Measurements from ENCODE around the gene COL7A1.

COL7A1 gene

DNA sequence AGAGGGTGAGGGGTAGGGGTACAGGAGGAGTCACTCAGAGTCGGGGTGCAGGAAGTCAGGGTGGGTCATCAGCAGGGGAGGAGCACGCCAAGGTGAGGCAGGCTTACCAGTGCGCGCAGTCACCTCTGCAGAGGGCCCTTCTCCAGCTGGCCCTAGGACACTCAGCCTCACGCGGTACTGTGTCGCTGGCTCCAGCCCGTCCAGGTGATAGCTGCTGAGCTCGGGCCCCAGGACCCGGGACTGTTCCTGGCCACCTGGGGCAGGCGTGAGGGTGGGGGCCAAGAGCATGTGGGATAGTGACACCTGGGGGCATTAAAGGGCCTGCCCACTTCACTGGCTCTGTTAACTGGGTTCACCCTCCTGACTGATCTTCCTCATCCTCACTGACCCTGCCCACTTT, 7.4 kb downstream of the COL7A1 start:
- no peak for DNase-seq

DNA sequence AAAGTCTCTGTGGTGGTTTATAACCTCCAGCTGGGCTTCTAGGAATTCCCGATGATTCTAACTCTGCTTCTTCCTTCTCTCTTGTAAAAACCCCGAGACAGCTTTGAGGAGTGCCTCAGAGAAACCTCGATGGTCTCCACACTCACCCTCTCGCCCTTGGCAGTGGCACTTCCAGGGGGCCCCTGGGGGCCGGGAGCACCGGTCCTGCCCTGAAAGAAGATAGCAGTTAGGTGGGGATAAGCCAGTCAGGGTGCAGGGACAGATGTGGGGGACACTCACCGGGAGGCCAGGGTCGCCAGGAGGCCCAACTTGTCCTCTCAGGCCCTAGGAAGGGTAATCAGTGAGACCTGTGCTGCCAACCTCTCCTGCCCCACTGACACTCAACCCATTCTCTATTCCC, 9.7 kb downstream of the COL7A1 start:
- no peak for DNase-seq

DNA sequence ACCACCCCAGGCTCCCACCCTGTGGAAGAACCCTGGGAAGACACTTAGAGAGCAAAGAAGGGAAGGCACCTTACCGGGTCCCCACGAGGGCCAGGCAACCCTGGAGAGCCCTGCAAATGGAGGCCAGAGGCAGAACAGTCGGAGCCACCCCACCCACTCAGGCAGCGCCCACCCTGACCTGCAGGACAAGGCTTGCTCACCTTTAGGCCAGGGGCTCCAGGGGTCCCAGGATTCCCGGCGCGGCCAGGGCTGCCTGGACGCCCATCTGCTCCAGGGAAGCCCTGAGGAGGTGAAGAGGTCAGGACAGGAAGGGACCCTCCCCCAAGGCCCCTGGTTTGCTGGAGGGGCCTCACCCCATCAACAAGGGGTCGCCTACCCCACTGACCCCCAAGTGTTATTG, 10.3 kb downstream of the COL7A1 start:
- no peak for DNase-seq

DNA sequence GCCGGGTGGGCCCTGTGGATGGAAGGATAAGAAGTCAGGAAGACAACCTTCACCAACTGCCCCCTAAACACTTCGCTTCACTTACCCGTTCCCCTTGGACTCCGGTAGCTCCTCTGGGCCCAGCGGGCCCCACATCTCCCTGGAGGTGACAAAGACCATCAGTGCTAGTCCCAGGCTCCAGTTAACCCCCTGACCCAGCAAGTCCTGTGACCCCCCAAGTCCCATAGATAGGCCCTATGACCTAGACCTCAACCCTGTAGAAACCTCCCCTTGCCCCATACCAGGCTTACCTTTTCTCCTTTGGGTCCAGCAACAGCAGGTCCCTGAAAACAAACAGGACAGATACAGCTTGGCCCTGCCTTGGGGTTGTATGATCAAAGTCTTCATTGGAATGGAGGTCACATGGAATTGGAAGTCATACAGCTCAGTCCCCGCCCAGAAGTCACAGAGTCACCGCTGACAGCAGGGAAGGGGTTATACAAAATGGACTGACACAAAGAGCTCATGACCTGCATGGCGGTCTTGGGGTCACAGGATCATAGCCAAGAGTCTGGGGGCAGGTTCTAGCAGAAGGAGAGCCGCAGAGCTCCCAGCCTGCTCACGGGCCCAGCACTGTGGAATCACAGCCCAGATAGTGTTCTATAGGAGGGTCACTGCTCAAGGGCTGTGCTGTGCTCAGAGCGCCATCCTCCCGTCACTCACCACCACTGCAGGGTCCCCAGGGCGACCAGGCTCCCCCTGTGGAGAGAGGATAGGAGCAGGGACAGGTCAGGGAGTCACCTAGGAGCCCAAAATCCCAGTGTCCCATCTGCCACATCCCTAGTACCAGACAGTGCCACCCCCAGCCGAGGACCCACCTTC, 13.3 kb downstream of the COL7A1 start:
- DNase-seq, result no peak

DNA sequence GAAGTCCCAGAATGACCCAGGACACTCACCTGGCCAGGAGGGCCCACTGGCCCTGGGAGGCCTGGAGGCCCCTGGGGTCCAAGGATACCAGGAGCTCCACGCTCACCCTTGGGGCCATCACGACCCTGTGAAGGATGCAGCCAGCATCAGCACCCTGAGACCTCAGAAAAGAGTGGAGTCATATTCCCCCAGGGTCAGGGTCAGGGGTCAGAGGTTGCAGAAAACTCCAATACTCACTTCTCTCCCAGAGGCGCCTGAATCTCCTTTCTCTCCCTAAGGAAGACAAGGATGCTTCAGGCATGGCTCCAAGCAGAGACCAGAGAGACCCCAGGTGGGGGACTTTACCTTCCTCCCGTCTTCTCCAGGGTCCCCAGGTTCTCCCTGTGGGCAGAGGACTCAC, 18.5 kb downstream of the COL7A1 start:
- no peak for DNase-seq

DNA sequence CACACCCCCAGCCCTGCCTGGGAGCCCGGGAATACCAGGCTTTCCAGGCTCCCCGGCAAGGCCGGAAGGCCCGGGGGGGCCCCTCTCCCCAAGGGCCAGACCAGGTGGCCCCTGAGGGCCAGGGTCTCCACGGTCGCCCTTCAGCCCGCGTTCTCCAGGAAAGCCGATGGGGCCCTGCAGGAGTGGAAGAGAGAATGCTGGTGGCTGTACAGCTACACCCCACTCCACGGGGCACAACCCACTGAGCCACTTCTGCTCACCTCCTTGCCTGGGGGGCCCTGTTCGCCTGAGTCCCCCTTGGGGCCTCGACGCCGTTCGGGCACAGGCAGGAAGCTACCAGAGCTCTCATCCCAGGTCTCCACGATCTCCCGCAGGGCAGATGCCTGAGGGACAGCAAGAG, 19.8 kb downstream of the COL7A1 start:
- DNase-seq, result no peak

DNA sequence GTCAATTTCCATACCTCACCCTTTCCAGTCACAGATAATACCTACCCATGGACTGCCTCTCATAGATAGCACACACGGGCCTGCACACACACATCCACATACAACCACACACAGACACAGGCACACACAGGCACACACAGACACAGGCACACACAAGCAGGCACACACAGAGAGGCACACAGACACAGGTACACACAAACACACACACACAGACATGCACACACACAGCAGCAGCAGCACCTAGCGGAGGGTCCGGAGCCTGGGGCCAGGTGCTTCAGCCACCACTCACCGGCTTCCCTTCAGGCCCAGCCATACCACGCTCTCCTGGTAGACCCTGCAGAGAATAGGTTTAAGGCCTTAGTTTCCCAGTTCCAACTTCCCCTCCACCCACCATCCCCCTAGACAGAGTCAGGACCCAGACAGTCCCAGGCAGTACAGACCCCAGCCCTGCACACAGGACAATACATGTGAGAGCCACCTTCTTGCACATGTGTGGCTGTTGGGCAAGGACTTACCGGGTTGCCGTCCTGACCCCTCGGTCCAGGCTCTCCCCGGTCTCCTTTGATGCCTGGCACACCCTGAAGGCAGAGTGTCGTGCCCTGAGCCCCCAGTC, 21.1 kb downstream of the COL7A1 start:
- DNase-seq, result no peak

DNA sequence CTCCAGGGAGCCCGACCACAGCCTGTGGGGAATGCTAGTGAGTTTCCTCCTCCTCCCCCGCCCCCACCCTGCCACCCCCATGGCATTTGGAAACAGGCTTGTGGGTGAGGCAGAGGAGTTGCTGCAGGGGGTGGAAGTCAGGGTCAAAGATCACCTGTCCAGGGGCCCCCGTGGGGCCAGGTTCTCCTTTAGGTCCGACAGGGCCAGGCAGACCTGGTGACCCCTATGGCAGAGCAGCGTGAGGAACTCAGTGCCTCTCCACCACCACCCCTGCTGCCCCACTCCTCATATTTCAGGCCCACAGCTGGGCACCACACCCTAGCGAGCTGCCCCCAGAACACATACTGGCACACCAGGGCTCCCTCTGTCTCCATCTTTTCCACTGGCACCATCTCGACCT, 22.6 kb downstream of the COL7A1 start:
- no peak for DNase-seq

DNA sequence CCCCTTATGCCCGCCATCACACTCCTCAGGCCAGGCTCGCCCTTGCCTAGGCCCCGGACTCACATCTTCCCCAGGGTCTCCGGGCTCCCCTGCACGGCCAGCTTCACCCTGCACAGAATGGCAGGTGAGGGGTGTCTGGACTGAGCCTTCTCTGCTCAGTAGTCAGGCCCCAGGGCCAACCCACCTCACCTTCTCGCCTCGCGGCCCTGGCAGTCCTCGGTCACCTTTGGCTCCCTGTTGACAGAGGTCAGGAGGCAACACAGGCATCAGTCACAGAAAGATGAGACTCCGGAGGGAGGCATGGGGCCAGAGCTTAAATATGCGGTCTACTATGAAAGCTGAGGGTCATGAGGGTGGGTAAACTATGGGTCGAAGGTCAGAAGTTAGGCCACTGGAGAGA, 23.2 kb downstream of the COL7A1 start:
- DNase-seq, result no peak

DNA sequence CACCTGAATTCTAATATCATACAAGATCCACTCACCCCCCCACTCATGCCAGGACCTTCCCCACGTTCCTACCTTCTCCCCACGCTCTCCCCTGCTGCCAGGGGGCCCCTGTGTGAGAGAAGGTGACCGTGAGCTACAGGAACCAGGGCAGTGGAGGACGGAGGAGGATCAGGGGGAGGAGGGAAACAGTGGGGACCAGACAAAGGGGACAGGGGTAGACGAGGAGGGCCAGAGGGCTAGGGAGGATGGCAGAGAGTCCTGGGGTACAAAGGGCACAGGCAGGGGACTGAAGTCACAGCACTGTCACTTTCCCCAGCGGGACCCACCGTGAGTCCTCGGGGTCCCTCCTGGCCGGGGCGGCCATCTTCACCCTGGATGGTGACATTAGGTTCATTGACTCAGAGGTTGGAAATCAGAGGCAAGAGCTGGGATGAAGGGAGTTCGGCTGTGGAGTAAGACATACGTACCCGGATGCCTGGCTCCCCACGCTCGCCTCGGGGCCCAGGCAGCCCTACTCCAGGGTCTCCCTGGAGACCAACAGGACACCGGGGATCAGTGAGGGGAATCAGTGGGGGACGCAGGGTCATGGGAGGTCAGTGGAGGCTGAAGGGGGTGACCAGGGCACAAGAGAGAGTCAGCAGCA, 25.2 kb downstream of the COL7A1 start:
- DNase-seq, result no peak

DNA sequence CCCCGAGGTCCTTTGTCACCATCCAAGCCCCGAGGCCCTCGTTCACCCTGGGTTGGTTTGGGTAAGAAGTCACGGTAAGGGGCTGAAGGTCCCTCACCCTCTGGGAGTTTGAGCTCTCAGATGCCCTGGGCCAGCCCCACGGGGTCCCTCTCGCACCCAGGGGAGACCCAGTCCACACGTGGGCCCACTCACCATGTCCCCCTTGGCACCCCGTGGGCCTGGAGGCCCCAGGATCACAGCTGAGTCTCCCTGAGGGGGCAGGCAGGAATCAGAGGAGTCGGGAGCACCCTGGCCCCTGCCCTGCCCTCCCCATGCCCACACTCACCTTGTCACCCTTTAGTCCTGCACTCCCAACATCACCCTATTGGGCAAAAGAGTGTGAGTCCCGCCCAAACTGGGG, 25.7 kb downstream of the COL7A1 start:
- DNase-seq, result no peak

DNA sequence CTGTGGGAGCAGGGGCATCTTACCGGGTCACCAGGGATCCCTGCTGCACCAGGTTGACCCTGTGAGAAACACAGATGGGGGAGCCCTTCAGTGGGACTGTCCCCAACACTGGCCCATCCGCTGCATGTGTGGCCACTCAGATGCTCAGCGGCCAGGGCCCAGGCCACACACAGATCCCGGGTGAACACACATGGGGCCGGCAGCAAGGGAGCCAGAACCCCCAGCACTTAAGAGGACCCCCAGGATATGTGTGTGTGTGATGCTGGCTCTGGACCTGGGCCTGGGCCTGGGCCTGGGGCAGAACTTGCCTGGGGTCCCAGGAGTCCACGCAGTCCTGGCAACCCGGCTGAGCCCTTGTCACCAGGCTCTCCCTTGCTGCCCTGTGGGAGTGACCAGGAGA, 26.7 kb downstream of the COL7A1 start:
- DNase-seq, result no peak

DNA sequence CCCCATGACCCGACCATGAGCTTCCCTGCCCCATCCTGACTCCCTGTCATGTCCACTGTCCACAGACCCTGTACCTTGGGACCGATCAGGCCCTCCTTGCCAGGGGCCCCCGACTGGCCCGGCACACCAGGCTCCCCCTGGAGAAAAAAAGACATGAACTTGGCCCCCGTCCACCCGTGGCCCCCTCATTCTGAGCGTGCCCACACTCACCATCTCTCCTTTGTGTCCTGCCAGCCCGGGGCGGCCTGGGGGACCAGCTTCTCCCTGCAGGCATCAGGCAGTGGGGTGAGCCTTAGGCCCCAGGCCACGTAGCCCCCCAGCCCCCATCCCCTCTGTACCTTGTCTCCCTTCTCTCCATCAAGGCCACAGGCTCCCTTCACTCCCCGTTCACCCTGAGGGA, 27.6 kb downstream of the COL7A1 start:
- DNase-seq, result no peak

DNA sequence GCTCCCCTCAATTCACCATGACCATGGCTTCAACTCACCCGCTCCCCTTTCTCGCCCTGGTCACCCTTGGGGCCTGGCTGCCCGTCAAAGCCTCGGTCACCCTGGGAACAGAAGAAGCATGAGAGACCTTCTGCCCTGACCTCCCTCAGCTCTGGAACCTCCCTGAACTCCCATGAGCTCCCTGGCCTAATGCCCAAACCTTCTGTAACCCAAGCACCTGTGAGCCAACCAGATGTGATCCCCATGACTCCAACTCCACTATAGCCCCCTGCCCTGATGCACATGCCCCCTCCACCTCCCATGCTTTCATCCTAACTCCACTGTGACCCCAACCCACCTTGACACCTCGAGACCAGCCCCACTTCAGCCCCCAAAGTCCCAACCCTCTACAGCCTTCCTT, 28.0 kb downstream of the COL7A1 start:
- DNase-seq, result no peak

DNA sequence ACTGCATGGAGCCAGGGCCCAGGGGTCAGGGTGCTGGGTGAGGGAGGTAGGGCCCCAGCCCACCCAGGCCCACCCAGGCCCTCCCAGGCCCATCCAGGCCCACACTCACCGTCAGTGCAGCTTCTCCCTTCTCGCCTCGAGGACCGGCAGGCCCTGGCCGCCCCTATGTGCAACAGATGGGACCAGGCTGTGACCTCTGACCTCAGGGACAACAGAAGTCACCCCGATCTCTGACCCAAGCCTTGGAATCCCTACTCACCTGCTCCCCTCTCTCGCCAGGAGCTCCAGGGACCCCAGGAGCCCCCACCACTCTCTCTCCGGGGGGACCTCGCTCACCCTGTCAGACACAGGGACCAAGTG, 28.7 kb downstream of the COL7A1 start:
- DNase-seq, result no peak

DNA sequence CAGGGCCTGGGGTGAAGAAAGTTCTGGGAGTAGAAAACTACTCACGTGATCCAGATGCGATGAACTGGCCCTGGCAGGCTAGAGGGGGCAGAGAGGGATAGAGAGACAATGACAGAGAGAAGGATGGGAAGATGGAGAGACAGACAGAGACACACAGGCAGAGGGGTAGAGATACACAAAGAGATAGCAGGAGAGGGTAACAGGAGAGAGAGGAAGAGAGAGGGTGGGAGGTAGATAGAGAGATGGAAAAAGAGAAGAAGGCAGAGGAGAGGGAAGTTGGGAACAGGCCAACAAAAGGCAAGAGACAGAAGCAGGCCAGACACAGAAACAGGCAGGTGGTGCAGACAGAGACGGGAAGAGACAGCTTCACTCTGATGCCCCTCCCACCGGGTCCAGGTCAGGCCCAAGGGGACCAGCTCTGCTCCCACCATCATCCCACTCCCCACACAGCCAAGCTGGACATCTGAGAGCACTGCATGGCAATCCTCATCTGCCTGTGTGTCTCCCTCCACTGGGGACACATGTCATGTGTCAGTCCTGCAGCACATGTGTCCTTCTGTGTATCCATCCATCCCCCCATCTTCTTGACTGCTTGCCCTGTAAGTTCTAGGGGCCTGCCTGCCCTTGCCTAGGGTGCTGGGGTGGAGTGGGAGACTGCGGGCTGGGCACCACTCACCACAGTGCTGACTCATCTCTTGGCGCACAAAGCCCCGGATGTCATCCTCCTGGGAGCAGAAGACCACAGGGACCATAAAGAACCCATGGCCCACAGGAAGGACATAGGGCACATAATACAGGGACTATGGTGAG, 29.3 kb downstream of the COL7A1 start:
- DNase-seq, result no peak

DNA sequence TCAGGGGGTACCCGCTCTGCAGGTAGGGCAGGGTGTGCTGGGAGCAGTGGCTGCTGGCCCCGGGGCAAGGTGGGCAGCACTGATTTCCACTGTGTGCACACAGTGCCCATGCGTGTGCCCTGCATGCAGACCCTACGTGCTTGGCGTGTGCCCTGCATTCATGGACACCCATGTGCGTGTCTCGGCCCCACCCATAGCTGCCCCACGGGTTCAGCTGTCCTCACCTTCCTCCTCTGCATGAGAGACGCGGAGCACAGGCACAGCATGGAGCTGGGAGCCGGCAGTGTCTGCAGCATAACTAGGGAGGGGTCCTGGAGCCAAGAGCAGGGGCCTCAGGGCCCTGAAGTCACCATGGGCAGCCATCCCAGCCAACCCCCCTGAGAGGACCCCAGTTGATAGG, 29.9 kb downstream of the COL7A1 start:
- no peak for DNase-seq

DNA sequence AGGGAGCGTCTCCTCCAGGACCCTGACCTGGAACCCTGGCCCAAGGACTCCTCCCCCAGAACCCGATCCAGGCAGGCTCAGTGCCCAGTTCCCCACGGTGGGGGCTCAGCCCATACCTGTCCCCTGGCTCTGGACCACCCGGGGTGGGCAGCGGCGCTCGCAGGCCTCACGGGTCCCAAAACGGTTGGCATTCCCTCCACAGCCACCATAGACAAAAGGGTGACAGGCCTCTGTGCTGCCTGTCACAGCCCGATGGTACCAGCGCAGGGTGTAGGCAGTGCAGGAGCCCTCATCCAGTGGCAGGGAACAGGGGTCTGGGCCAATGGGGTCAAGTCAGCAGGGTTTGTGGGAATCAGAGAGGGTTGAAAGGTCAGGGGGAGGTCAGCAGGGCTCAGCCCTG, 30.5 kb downstream of the COL7A1 start:
- DNase-seq, result no peak

DNA sequence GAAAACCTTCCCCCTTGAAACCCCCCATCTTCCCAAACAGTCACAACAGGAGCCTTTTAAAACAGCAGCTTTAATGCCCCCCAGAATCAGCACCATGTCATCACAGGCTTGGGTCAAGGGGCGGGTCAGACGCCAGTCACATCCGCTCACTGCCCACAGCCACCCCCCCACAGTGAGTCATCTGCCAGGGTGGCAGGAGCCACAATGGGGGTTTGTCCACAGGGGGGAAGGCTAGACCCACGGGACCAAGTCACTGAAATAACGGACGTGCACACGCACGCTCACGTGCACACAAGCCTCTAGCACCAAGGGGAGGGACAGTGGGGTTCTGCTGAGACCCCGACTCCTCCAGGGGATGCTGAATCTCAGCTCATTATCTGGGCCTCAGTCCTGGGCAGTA, 31.1 kb downstream of the COL7A1 start:
- no peak for DNase-seq

DNA sequence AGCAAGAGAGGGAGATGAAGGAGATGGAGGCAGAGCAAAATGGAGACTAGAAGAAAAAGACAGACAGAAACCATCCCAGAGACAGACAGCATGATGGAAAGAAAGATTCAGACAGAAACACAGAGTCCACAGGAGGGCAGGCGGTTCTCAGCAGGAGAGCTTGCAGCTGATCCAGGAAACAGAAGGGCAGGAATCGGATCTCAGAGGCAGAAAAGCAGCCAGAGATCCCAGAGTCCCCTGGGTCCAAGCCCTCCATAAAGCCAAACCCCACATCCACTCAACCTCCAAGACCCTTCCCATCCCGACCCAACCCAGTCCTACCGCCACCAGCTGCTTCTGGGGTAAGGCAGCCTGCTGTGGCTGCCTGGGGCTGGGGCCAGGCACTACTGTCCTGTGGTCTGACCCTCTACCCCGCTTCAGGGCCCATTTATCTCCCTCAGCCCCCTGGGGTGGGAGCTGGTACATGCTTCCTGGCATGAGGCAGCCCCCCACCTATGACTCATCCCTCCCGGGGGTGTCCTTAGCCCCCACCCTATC, 31.7 kb downstream of the COL7A1 start, which contains the start of gene UCN2:
UCN2 (minus strand) TSS at position 400 of the 537 bp plus-strand sequence. CDS start 657 bp downstream, outside the sequence.
- DNase-seq, result no peak

DNA sequence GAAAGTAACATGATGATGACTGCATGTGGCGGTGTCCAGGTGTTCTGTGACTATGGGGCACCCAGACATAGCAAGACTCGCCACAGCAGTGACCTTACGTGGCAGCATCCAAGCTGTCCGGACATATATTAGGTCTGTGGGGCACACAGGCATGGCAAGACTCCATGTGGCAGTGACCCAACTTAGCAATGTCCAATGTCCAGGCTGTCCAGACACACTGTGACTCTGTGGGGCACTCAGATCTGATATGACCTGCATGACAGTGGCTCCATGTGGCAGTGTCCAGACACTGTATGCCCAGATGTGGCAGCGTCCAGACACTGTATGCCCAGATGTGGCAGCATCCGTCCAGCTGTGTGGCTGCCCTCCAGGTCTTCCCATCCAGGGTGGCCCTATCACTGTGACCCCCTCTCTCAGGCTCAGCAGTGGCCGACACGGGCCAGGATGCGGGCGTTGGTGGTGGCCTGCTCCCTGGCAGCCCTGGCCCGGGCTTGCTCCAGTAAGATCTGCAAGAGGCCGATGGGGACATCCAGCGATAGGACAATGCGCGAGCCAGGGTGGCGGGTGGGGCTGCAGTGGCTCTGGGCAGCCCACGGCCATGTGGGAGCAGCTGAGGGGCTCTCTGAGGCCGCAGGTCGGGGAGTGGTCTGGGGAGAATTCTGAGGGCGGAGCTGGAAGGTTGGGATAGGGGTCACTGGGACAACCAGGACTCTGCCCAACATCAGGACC, 32.6 kb downstream of the COL7A1 start:
- DNase-seq, result no peak

DNA sequence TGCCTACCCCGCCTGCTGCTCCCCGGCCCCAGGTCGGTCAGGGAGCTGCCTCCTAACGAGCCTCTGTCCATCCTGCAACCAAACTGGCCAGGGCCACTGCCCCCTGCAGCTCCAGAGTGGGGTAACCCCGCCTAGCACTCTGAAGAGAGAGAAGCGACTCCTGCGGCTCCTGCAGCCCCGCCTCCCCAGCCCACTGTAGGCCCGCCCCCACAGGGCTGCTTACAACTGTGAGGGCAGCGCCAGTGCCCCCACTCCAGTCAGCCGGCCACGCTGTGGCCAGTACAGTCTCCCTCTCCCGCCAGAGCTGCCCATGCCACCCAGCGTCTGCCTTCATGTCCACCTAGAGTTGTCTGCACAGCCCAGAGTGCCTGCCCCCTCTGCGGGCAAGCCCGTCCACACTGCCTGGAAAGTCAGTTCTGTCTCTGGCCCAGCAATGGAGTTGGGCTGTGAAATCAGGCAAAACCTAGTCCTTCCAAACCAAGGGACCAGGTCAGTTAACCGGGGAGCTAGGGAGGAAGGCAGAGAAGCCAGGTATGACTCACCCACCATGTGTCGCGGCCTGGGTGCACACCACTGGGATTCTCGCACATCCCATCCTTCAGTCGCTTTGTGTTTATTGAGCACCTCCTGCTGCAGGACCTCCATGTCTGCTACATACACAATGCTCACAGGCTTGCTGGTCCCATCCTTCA, 33.9 kb downstream of the COL7A1 start:
- no peak for DNase-seq

Measured in NCI-H2081 treated with DMSO at 0.1 percent for 48 hours (cell line).